ENCODE results near the gene NOL11. TPM values are rescaled to one million over a fixed set of nuclear protein-coding genes. Genes with fewer than 3 reads are reported as not detected.

Gene NOL11
- total RNA-seq, 1 experiment from 2014 or later: 38.2 TPM

DNA sequence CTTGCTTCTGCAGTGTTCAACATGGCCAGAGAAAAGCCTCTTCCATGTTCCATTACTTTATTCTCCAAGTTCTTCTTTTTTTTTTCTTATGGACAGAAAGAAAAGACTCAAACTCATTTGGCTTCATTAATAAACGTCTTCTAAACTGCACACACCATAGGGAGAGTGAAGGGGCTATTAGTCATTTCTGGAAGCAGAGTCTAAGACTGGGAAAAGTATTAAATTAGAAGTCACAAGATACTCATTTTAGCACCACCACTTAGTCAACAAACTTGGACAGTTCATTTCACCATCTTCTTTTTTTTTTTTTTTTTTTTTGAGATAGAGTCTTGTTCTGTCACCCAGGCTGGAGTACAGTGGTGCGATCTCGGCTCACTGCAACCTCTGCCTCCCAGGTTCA lies 52.8 kb downstream of the NOL11 start:
- TF ChIP-seq, protein P1, sequence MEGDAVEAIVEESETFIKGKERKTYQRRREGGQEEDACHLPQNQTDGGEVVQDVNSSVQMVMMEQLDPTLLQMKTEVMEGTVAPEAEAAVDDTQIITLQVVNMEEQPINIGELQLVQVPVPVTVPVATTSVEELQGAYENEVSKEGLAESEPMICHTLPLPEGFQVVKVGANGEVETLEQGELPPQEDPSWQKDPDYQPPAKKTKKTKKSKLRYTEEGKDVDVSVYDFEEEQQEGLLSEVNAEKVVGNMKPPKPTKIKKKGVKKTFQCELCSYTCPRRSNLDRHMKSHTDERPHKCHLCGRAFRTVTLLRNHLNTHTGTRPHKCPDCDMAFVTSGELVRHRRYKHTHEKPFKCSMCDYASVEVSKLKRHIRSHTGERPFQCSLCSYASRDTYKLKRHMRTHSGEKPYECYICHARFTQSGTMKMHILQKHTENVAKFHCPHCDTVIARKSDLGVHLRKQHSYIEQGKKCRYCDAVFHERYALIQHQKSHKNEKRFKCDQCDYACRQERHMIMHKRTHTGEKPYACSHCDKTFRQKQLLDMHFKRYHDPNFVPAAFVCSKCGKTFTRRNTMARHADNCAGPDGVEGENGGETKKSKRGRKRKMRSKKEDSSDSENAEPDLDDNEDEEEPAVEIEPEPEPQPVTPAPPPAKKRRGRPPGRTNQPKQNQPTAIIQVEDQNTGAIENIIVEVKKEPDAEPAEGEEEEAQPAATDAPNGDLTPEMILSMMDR (conservative IDR thresholded peaks at IDR 0.05): no peak
- no peak for TF ChIP-seq EZH2 (IDR thresholded peaks at IDR 0.05; ENCODE audit: low read depth)
- Histone ChIP-seq H2AFZ (no peak overlapping the region), H3K27ac (no peak overlapping the region), H3K4me3 (no peak overlapping the region), H3K79me2 (ENCODE audit: low read depth) (no peaks in the 10 kb centered on the region), H3K4me1 (replicated peaks; ENCODE audit: insufficient read depth) (no peaks in the 10 kb centered on the region), H4K20me1 (ENCODE audit: insufficient read depth) (no peaks in the 10 kb centered on the region), H3K27me3 (ENCODE audit: insufficient read depth, low read depth) (no peaks in the 10 kb centered on the region), H3K9me3 (ENCODE audit: insufficient read depth, low read depth) (no peaks in the 10 kb centered on the region), H3F3A (ENCODE audit: insufficient read depth, low read depth) (no peaks in the 10 kb centered on the region), H3K36me3 (ENCODE audit: low read depth) (no peaks in the 10 kb centered on the region), H3K9me2 (ENCODE audit: insufficient read depth) (no peaks in the 10 kb centered on the region), H3K4me2 (no peak overlapping the region)
- intact Hi-C loops (cut with micrococcal nuclease; ENCODE audit: unreplicated experiment): no loop called here
- no TSS peak for BruUV-seq (replicated peaks)
- ChIA-PET POLR2A (ENCODE audit: unreplicated experiment) (no interaction called here), CTCF (no interaction called here)
- no peak for DNase-seq

DNA sequence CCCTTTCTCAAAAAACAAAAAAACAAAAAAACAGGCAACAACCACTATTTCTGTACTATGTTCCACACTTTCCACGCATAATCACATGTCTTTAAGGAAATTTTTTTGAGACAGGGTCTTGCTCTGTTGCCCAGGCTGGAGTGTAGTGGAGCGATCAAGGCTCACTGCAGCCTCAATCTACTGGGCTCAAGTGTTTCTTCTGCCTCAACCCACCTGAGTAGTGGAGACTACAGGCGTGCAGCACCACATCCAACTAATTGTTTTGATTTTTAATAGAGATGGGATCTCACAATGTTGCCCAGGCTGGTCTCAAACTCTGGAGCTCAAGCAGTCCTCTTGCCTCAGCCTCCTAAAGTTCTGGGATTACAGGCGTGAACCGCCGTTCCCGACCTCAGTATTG lies 54.9 kb downstream of the NOL11 start:
- Histone ChIP-seq H3K4me2 (no peak overlapping the region), H3K9me2 (ENCODE audit: insufficient read depth) (no peaks in the 10 kb centered on the region), H3K4me1 (replicated peaks; ENCODE audit: insufficient read depth) (no peaks in the 10 kb centered on the region), H3K27me3 (ENCODE audit: insufficient read depth, low read depth) (no peaks in the 10 kb centered on the region), H3F3A (ENCODE audit: insufficient read depth, low read depth) (no peaks in the 10 kb centered on the region), H4K20me1 (ENCODE audit: insufficient read depth) (no peaks in the 10 kb centered on the region), H3K79me2 (ENCODE audit: low read depth) (no peaks in the 10 kb centered on the region), H3K36me3 (ENCODE audit: low read depth) (no peaks in the 10 kb centered on the region), H3K9me3 (ENCODE audit: insufficient read depth, low read depth) (no peaks in the 10 kb centered on the region), H3K4me3 (no peak overlapping the region), H3K27ac (no peak overlapping the region), H2AFZ (no peak overlapping the region)
- no TSS peak for BruUV-seq (replicated peaks)
- ChIA-PET CTCF (interaction anchor here (0.6 kb wide), 2 partner anchors 60 to 134 kb away, joined by 3 to 14 read pairs; no protein-coding TSS in a partner anchor), POLR2A (ENCODE audit: unreplicated experiment) (no interaction called here)
- intact Hi-C loops (cut with micrococcal nuclease; ENCODE audit: unreplicated experiment): no loop called here
- DNase-seq: no peak
- TF ChIP-seq, protein P1 (conservative IDR thresholded peaks at IDR 0.05): no peak
- no peak for TF ChIP-seq EZH2 (IDR thresholded peaks at IDR 0.05; ENCODE audit: low read depth)

DNA sequence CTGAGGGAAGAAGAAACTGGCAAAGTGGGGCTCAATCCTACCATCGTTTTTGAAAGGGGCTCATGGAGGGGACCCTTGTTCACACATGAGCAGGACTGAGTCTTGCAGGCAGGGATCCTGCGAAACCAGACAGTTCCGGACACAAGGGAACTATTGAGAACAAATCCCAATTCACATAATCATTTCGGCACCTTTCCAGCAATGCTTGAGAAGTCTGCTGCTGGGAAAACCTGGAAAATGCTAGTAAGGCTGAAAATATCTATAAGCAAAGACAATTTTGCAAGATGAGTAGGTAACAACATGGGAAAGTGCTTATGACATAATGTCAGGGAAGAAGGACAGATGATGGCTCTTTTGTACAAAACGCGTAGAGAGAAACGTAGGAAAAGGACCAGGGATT lies 55.5 kb downstream of the NOL11 start:
- Histone ChIP-seq H4K20me1 (ENCODE audit: insufficient read depth) (no peaks in the 10 kb centered on the region), H3K9me3 (ENCODE audit: insufficient read depth, low read depth) (no peaks in the 10 kb centered on the region), H3K79me2 (ENCODE audit: low read depth) (no peaks in the 10 kb centered on the region), H3F3A (ENCODE audit: insufficient read depth, low read depth) (no peaks in the 10 kb centered on the region), H3K27ac (no peak overlapping the region), H3K4me3 (no peak overlapping the region), H3K27me3 (ENCODE audit: insufficient read depth, low read depth) (no peaks in the 10 kb centered on the region), H3K4me1 (replicated peaks; ENCODE audit: insufficient read depth) (no peaks in the 10 kb centered on the region), H3K9me2 (ENCODE audit: insufficient read depth) (no peaks in the 10 kb centered on the region), H3K4me2 (no peak overlapping the region), H2AFZ (no peak overlapping the region), H3K36me3 (ENCODE audit: low read depth) (no peaks in the 10 kb centered on the region)
- no peak for DNase-seq
- POLR2A ChIA-PET (ENCODE audit: unreplicated experiment): no interaction called here
- intact Hi-C loops (cut with micrococcal nuclease; ENCODE audit: unreplicated experiment): no loop called here
- TF ChIP-seq, protein P1 (conservative IDR thresholded peaks at IDR 0.05): no peak
- no peak for TF ChIP-seq EZH2 (IDR thresholded peaks at IDR 0.05; ENCODE audit: low read depth)
- CTCF ChIA-PET: interaction anchor here (0.6 kb wide), 2 partner anchors 9 to 134 kb away, joined by 3 read pairs; no protein-coding TSS in a partner anchor
- BruUV-seq (replicated peaks): no TSS peak

Data from PC-9 (cell line).